H9 (cell line): Measurements from ENCODE around the gene CRYGS. TPM values are rescaled to one million over a fixed set of nuclear protein-coding genes. Genes with fewer than 3 reads are reported as not detected.

Source experiments
- DNase-seq: peaks from one replicate; pipeline ENCODE4 v3.0.0-alpha.2; 2017
- H2AFZ ChIP-seq: one replicate; pipeline ENCODE4 v1.6.1; 2013; ENCODE audit warnings: mild to moderate bottlenecking, low read length, control low read depth, moderate library complexity
- H2AK5ac ChIP-seq: 2 replicates; pipeline ENCODE4 v1.6.1; 2013; ENCODE audit warnings: low read length, control low read depth, mixed read lengths; ENCODE audit not compliant: insufficient read length
- H2BK120ac ChIP-seq: one replicate; pipeline ENCODE4 v1.6.1; 2013; ENCODE audit warnings: low read depth, mild to moderate bottlenecking, low read length, control low read depth, inconsistent platforms; ENCODE audit not compliant: poor library complexity, severe bottlenecking
- H2BK12ac ChIP-seq: 2 replicates; pipeline ENCODE4 v1.6.1; 2013; ENCODE audit warnings: low read length, control low read depth, mixed read lengths, low read depth; ENCODE audit not compliant: insufficient read length
- H2BK15ac ChIP-seq: 2 replicates; pipeline ENCODE4 v1.6.1; 2013; ENCODE audit warnings: low read depth, low read length, control low read depth
- H2BK20ac ChIP-seq: one replicate; pipeline ENCODE4 v1.6.1; 2013; ENCODE audit warnings: low read depth, mild to moderate bottlenecking, low read length, control low read depth, inconsistent platforms; ENCODE audit not compliant: poor library complexity, severe bottlenecking
- H2BK5ac ChIP-seq: 2 replicates; pipeline ENCODE4 v1.6.1; 2013; ENCODE audit warnings: low read length, control low read depth, mixed read lengths; ENCODE audit not compliant: insufficient read length
- H3K14ac ChIP-seq: 2 replicates; pipeline ENCODE4 v1.6.1; 2013; ENCODE audit warnings: low read length, control low read depth; ENCODE audit not compliant: insufficient read depth
- H3K18ac ChIP-seq: 2 replicates; pipeline ENCODE4 v1.6.1; 2013; ENCODE audit warnings: low read depth, mild to moderate bottlenecking, mixed read lengths, low read length, control low read depth; ENCODE audit not compliant: insufficient read length
- H3K23ac ChIP-seq: 2 replicates; pipeline ENCODE4 v1.6.1; 2013; ENCODE audit warnings: low read length, control low read depth, mixed read lengths, low read depth; ENCODE audit not compliant: insufficient read length
- H3K23me2 ChIP-seq: 2 replicates; pipeline ENCODE4 v1.6.1; 2013; ENCODE audit warnings: low read depth, mild to moderate bottlenecking, mixed read lengths, low read length, control low read depth; ENCODE audit not compliant: insufficient read length, poor library complexity, severe bottlenecking
- H3K27ac ChIP-seq: 2 replicates; pipeline ENCODE4 v1.5.1; 2013; ENCODE audit warnings: low read length, control low read depth, mixed read lengths, low read depth; ENCODE audit not compliant: insufficient read length
- H3K27me3 ChIP-seq: 2 replicates; pipeline ENCODE4 v1.6.1; 2013; ENCODE audit warnings: low read length, control low read depth, inconsistent platforms; ENCODE audit not compliant: insufficient read depth
- H3K4ac ChIP-seq: 2 replicates; pipeline ENCODE4 v1.6.1; 2013; ENCODE audit warnings: low read depth, mild to moderate bottlenecking, control low read depth, inconsistent platforms, low read length, moderate library complexity
- H3K4me1 ChIP-seq: 2 replicates; pipeline ENCODE4 v1.6.1; 2013; ENCODE audit warnings: low read length, control low read depth, inconsistent platforms; ENCODE audit not compliant: insufficient read depth
- H3K4me2 ChIP-seq: 2 replicates; pipeline ENCODE4 v1.6.1; 2013; ENCODE audit warnings: low read length, control low read depth, mixed read lengths; ENCODE audit not compliant: insufficient read length, insufficient read depth
- H3K56ac ChIP-seq: 2 replicates; pipeline ENCODE4 v1.6.1; 2013; ENCODE audit warnings: low read depth, mild to moderate bottlenecking, mixed read lengths, low read length, control low read depth; ENCODE audit not compliant: insufficient read length
- H3K79me1 ChIP-seq: 2 replicates; pipeline ENCODE4 v1.6.1; 2013; ENCODE audit warnings: low read depth, mild to moderate bottlenecking, moderate library complexity, low read length, control low read depth, inconsistent platforms; ENCODE audit not compliant: insufficient read depth, poor library complexity, severe bottlenecking
- H3K79me2 ChIP-seq: 2 replicates; pipeline ENCODE4 v1.6.1; 2013; ENCODE audit warnings: low read length, control low read depth, inconsistent platforms; ENCODE audit not compliant: insufficient read depth
- H3K9ac ChIP-seq: 2 replicates; pipeline ENCODE4 v1.6.1; 2013; ENCODE audit warnings: low read length, control low read depth, mixed read lengths; ENCODE audit not compliant: insufficient read length; ENCODE audit errors: extremely low read depth
- H3K9me3 ChIP-seq: one replicate; pipeline ENCODE4 v1.6.1; 2013; ENCODE audit warnings: low read depth, low read length, inconsistent platforms; ENCODE audit not compliant: control insufficient read depth
- H3T11ph ChIP-seq: one replicate; pipeline ENCODE4 v1.6.1; 2013; ENCODE audit warnings: mild to moderate bottlenecking, low read length, control low read depth, inconsistent platforms
- H4K20me1 ChIP-seq: one replicate; pipeline ENCODE4 v1.6.1; 2013; ENCODE audit not compliant: control insufficient read depth, insufficient read length, insufficient read depth
- H4K5ac ChIP-seq: 2 replicates; pipeline ENCODE4 v1.6.1; 2013; ENCODE audit warnings: low read depth, mild to moderate bottlenecking, mixed read lengths, low read length, control low read depth; ENCODE audit not compliant: insufficient read length
- H4K8ac ChIP-seq: replicated peaks from 2 replicates; pipeline ENCODE4 v1.6.1; 2013; ENCODE audit warnings: low read length, control low read depth, mixed read lengths, low read depth; ENCODE audit not compliant: insufficient read length
- H4K91ac ChIP-seq: 2 replicates; pipeline ENCODE4 v1.6.1; 2013; ENCODE audit warnings: low read depth, mild to moderate bottlenecking, moderate library complexity, mixed read lengths, low read length, control low read depth; ENCODE audit not compliant: insufficient read length
- H3K27ac Mint-ChIP-seq, 3 experiments: 2 replicates in 2 of 3; 3 replicates in 1 of 3; pipeline ENCODE4 v1.8.0; 2020 to 2021; ENCODE audit warnings: mixed read lengths in 3 of 3, mild to moderate bottlenecking in 1 of 3, moderate library complexity in 1 of 3
- H3K27me3 Mint-ChIP-seq: 2 replicates; pipeline ENCODE4 v1.8.0; 2021; ENCODE audit warnings: low read depth, mild to moderate bottlenecking, moderate library complexity, mixed read lengths
- H3K36me3 Mint-ChIP-seq, 3 experiments: 2 replicates in 2 of 3; 3 replicates in 1 of 3; pipeline ENCODE4 v1.8.0; 2020 to 2021; ENCODE audit warnings: low read depth in 3 of 3, mixed read lengths in 3 of 3; ENCODE audit not compliant: insufficient read depth in 1 of 3
- H3K4me1 Mint-ChIP-seq, 2 experiments: 2 replicates each; pipeline ENCODE4 v1.8.0; 2020; ENCODE audit warnings: mixed read lengths in 2 of 2
- H3K4me3 Mint-ChIP-seq, 2 experiments: 2 replicates in 1 of 2; 3 replicates in 1 of 2; pipeline ENCODE4 v1.8.0; 2020 to 2021; ENCODE audit warnings: mild to moderate bottlenecking in 2 of 2, mixed read lengths in 2 of 2, moderate library complexity in 1 of 2
- H3K9me3 Mint-ChIP-seq, 2 experiments: 2 replicates in 1 of 2; 3 replicates in 1 of 2; pipeline ENCODE4 v1.8.0; 2020; ENCODE audit warnings: mild to moderate bottlenecking in 2 of 2, mixed read lengths in 2 of 2, moderate library complexity in 1 of 2
- WGBS: extraction: QIAGEN DNeasy Blood & Tissue Kit; methylation state at CpG from one replicate; pipeline ENCODE4 v1.1.7; 2013; ENCODE audit warnings: missing lambda C conversion rate, low lambda C conversion rate, mixed read lengths; ENCODE audit not compliant: insufficient read length; ENCODE audit errors: extremely low coverage; 5-methylcytosine and 5-hydroxymethylcytosine counted together
- total RNA-seq: library from RNA; stranded (reverse); gene quantifications from 2 replicates; pipeline ENCODE4 v1.2.1, GENCODE V29; 2021
- TF ChIP-seq, protein P1 (sequence below): fragments of 200-600 bp; sonication (generic); conservative IDR thresholded peaks from 3 replicates; pipeline ENCODE4 v1.8.0; 2021; ENCODE audit warnings: antibody characterized with exemption, mild to moderate bottlenecking

The CRYGS gene
- total RNA-seq, 1 experiment from 2014 or later = 1.0 TPM

DNA sequence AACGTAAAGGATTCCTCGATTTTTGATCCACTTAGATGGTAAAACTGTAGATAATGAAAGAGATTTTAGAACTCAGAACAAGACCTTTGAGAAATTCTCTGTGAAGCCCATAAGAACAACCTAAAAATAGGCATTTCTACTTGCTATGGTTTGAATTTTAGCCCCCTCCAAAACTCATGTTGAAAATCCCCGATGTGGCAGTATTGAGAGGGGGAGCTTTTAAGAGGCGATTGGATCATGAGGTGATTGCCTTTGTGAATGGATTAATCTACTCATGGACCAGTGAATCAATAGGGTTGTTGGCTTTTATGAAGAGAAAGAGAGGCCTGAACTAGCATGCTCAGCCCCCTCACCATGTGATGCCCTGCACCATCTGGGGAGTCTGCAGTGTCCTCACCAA, 48.5 kb upstream of the CRYGS start:
- Histone ChIP-seq H2BK12ac (no peak overlapping the region), H3K9me3 (no peaks in the 10 kb centered on the region), H3K14ac (no peak overlapping the region)

More for the DNA sequence above, 48.5 kb upstream of the CRYGS start:
- TF ChIP-seq, protein P1, sequence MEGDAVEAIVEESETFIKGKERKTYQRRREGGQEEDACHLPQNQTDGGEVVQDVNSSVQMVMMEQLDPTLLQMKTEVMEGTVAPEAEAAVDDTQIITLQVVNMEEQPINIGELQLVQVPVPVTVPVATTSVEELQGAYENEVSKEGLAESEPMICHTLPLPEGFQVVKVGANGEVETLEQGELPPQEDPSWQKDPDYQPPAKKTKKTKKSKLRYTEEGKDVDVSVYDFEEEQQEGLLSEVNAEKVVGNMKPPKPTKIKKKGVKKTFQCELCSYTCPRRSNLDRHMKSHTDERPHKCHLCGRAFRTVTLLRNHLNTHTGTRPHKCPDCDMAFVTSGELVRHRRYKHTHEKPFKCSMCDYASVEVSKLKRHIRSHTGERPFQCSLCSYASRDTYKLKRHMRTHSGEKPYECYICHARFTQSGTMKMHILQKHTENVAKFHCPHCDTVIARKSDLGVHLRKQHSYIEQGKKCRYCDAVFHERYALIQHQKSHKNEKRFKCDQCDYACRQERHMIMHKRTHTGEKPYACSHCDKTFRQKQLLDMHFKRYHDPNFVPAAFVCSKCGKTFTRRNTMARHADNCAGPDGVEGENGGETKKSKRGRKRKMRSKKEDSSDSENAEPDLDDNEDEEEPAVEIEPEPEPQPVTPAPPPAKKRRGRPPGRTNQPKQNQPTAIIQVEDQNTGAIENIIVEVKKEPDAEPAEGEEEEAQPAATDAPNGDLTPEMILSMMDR = no peak
- H3K4ac ChIP-seq = no peak overlapping the region
- H3K27ac ChIP-seq = no peak overlapping the region
- H3K23ac ChIP-seq = no peak overlapping the region
- H2AK5ac ChIP-seq = no peak overlapping the region
- no peaks in the 10 kb centered on the region for H3K79me1 ChIP-seq
- Mint-ChIP-seq H3K9me3 (peaks cover 0 to 2% of the 10 kb centered on the region in 2 experiments; a peak in 1 of 5 replicates), H3K4me1 (peaks cover 6% of the 10 kb centered on the region in 2 experiments), H3K4me3 (no peak overlapping the region), H3K27me3 (no peaks in the 10 kb centered on the region), H3K27ac (no peak overlapping the region; a peak in 1 of 7 replicates), H3K36me3 (no peaks in the 10 kb centered on the region)
- H4K8ac ChIP-seq = no peak overlapping the region
- H3K4me2 ChIP-seq = no peak overlapping the region
- H3K4me1 ChIP-seq = no peaks in the 10 kb centered on the region
- H3K9ac ChIP-seq = no peak overlapping the region
- H2AFZ ChIP-seq = no peak overlapping the region
- H3K18ac ChIP-seq = no peak overlapping the region
- no peak overlapping the region for H2BK15ac ChIP-seq
- H3K79me2 ChIP-seq = no peaks in the 10 kb centered on the region
- no peaks in the 10 kb centered on the region for H4K20me1 ChIP-seq
- no peak overlapping the region for H3K56ac ChIP-seq
- no peak overlapping the region for H4K91ac ChIP-seq
- H2BK120ac ChIP-seq = no peak overlapping the region
- DNase-seq = no peak
- no peak overlapping the region for H2BK5ac ChIP-seq
- no peak overlapping the region for H3T11ph ChIP-seq
- H3K23me2 ChIP-seq = no peaks in the 10 kb centered on the region
- no peaks in the 10 kb centered on the region for H3K27me3 ChIP-seq
- no CpG with 5 or more reads among the region's 4 CpGs for WGBS
- H2BK20ac ChIP-seq = no peak overlapping the region
- no peak overlapping the region for H4K5ac ChIP-seq
